ENCODE results near the gene SMARCA4.

SMARCA4 gene

GRCh38 chr19:11106477-11106876 lies 145.6 kb downstream of the SMARCA4 start:
- no peak for DNase-seq

- no peak for DNase-seq
Observed at GRCh38 chr19:11108746-11109145, 147.9 kb downstream of the SMARCA4 start.

- no peak for DNase-seq
Observed at GRCh38 chr19:11111117-11111770, 150.4 kb downstream of the SMARCA4 start.

- DNase-seq = no peak
Observed at GRCh38 chr19:11111771-11112144, 150.9 kb downstream of the SMARCA4 start.

All from central memory CD4-positive, alpha-beta T cell (primary cell).